GM23338 (cell line): ENCODE data around the gene FNDC3B. TPM values are rescaled to one million over a fixed set of nuclear protein-coding genes. Genes with fewer than 3 reads are reported as not detected.

Experiments used
- ATAC-seq: fragments of 200-7000 bp; cut with Tn5 transposase; 3 replicates; pipeline ENCODE4 v1.9.1; 2020
- DNase-seq: peaks from one replicate; pipeline ENCODE4 v3.0.0-alpha.2; 2015; ENCODE audit warnings: low spot score
- H2AFZ ChIP-seq: fragments of 200-600 bp; sonication (generic); 2 replicates; pipeline ENCODE4 v1.8.0; 2016; ENCODE audit warnings: antibody characterized with exemption, mild to moderate bottlenecking, moderate library complexity
- H3F3A ChIP-seq: fragments of 200-600 bp; sonication (generic); replicated peaks from 2 replicates; pipeline ENCODE4 v1.8.0; 2017; ENCODE audit warnings: antibody characterized with exemption, mixed run types, low read depth
- H3K27ac ChIP-seq: fragments of 200-600 bp; sonication (generic); 2 replicates; pipeline ENCODE4 v1.6.1; 2016; ENCODE audit warnings: low read depth
- H3K27me3 ChIP-seq: fragments of 200-600 bp; sonication (generic); 2 replicates; pipeline ENCODE4 v1.8.0; 2016; ENCODE audit warnings: mild to moderate bottlenecking, mixed run types, moderate library complexity; ENCODE audit not compliant: insufficient read depth
- H3K36me3 ChIP-seq: fragments of 200-600 bp; sonication (generic); 2 replicates; pipeline ENCODE4 v1.8.0; 2016; ENCODE audit warnings: mild to moderate bottlenecking; ENCODE audit not compliant: insufficient read depth
- H3K4me1 ChIP-seq: fragments of 200-600 bp; sonication (generic); 2 replicates; pipeline ENCODE4 v1.8.0; 2016; ENCODE audit warnings: mild to moderate bottlenecking, moderate library complexity; ENCODE audit not compliant: insufficient read depth
- H3K4me2 ChIP-seq: fragments of 200-600 bp; sonication (generic); 2 replicates; pipeline ENCODE4 v1.7.1; 2017; ENCODE audit warnings: mixed run types
- H3K4me3 ChIP-seq: fragments of 200-600 bp; sonication (generic); 2 replicates; pipeline ENCODE4 v1.6.1; 2016; ENCODE audit warnings: mixed run types
- H3K79me2 ChIP-seq: fragments of 200-600 bp; sonication (generic); replicated peaks from 2 replicates; pipeline ENCODE4 v1.8.0; 2017; ENCODE audit warnings: mild to moderate bottlenecking; ENCODE audit not compliant: insufficient read depth
- H3K9me2 ChIP-seq: fragments of 200-600 bp; sonication (generic); 2 replicates; pipeline ENCODE4 v1.8.0; 2017; ENCODE audit not compliant: insufficient read depth
- H4K20me1 ChIP-seq: fragments of 200-600 bp; sonication (generic); replicated peaks from 2 replicates; pipeline ENCODE4 v1.8.0; 2017; ENCODE audit warnings: mild to moderate bottlenecking; ENCODE audit not compliant: insufficient read depth
- H3K27ac Mint-ChIP-seq: 2 replicates; pipeline ENCODE4 v1.8.0; 2020; ENCODE audit warnings: inconsistent platforms, mild to moderate bottlenecking, moderate library complexity, mixed read lengths
- H3K27me3 Mint-ChIP-seq: 3 replicates; pipeline ENCODE4 v1.8.0; 2022; ENCODE audit warnings: low read depth, mild to moderate bottlenecking, moderate library complexity, mixed read lengths, inconsistent platforms; ENCODE audit not compliant: insufficient read depth, poor library complexity
- H3K36me3 Mint-ChIP-seq: 3 replicates; pipeline ENCODE4 v1.8.0; 2021; ENCODE audit warnings: low read depth, mild to moderate bottlenecking, inconsistent platforms, moderate library complexity, mixed read lengths
- H3K4me1 Mint-ChIP-seq: 3 replicates; pipeline ENCODE4 v1.8.0; 2020; ENCODE audit warnings: mild to moderate bottlenecking, inconsistent platforms, mixed read lengths
- H3K4me3 Mint-ChIP-seq: 3 replicates; pipeline ENCODE4 v1.8.0; 2021; ENCODE audit warnings: moderate library complexity, mild to moderate bottlenecking, inconsistent platforms, mixed read lengths
- H3K9me3 Mint-ChIP-seq: 3 replicates; pipeline ENCODE4 v1.8.0; 2020; ENCODE audit warnings: moderate library complexity, mild to moderate bottlenecking, inconsistent platforms, mixed read lengths
- CREB1 ChIP-seq: fragments of 250-450 bp; sonication (Bioruptor Pico); IDR thresholded peaks from 2 replicates; pipeline ENCODE4 v1.5.0; 2020; ENCODE audit warnings: low read depth, mild to moderate bottlenecking, moderate library complexity
- CTCF ChIP-seq, 2 experiments: fragments of 200-600 bp in 1 of 2; sonication (generic) in 1 of 2; conservative IDR thresholded peaks; 2 replicates each; pipeline versions ENCODE4 v1.5.1 to v1.6.1; 2016 to 2017; ENCODE audit warnings: antibody characterized with exemption in 2 of 2, low read depth in 2 of 2, mild to moderate bottlenecking in 2 of 2, moderate library complexity in 1 of 2
- ETS1 ChIP-seq: IDR thresholded peaks from 2 replicates; pipeline ENCODE4 v1.6.1; 2016; ENCODE audit warnings: antibody characterized with exemption
- EZH2 ChIP-seq: fragments of 200-600 bp; sonication (generic); IDR thresholded peaks from one replicate; pipeline ENCODE4 v1.8.0; 2017; ENCODE audit warnings: antibody characterized with exemption, mild to moderate bottlenecking, low read depth; ENCODE audit not compliant: unreplicated experiment
- EZH2phosphoT487 ChIP-seq: fragments of 200-600 bp; sonication (generic); IDR thresholded peaks from one replicate; pipeline ENCODE4 v1.8.1; 2018; ENCODE audit warnings: antibody characterized with exemption; ENCODE audit not compliant: unreplicated experiment
- JUNB ChIP-seq: IDR thresholded peaks from one replicate; pipeline ENCODE4 v1.6.1; 2016; ENCODE audit warnings: antibody characterized with exemption; ENCODE audit not compliant: unreplicated experiment
- NANOG ChIP-seq: IDR thresholded peaks from 2 replicates; pipeline ENCODE4 v1.6.1; 2016; ENCODE audit warnings: antibody characterized with exemption, borderline replicate concordance
- POLR2AphosphoS5 ChIP-seq: IDR thresholded peaks from 2 replicates; pipeline ENCODE4 v1.6.1; 2016; ENCODE audit warnings: antibody characterized with exemption, low read depth
- REST ChIP-seq: IDR thresholded peaks from one replicate; pipeline ENCODE4 v1.6.1; 2018; ENCODE audit warnings: antibody characterized with exemption; ENCODE audit not compliant: unreplicated experiment
- STAT1 ChIP-seq: IDR thresholded peaks from one replicate; pipeline ENCODE4 v1.6.1; 2016; ENCODE audit warnings: antibody characterized with exemption; ENCODE audit not compliant: unreplicated experiment
- ZNF114 ChIP-seq: fragments of 250-450 bp; sonication (Bioruptor Pico); IDR thresholded peaks from 2 replicates; pipeline ENCODE4 v1.5.0; 2020; ENCODE audit warnings: mild to moderate bottlenecking, moderate library complexity
- ZNF331 ChIP-seq: fragments of 250-450 bp; sonication (Bioruptor Pico); IDR thresholded peaks from 2 replicates; pipeline ENCODE4 v1.5.0; 2020; ENCODE audit warnings: low read depth, mild to moderate bottlenecking, moderate library complexity
- polyA plus RNA-seq: library from polyadenylated mRNA; unstranded; fragments of >200 nt; fragmentation: Nextera tagmentation; extraction: Ambion mirVana; gene quantifications from 2 replicates; pipeline ENCODE4 v1.2.1, GENCODE V29; 2016
- total RNA-seq: library from RNA; depleted of rRNA; stranded (reverse); fragments of >200 nt; shearing (Covaris generic); gene quantifications from 2 replicates; pipeline ENCODE4 v1.2.3, GENCODE V29; 2014
- TF ChIP-seq, protein P1 (sequence below): fragments of 250-450 bp; sonication (Bioruptor Pico); IDR thresholded peaks from 2 replicates; pipeline ENCODE4 v1.5.0; 2020; ENCODE audit warnings: mild to moderate bottlenecking, moderate library complexity

The FNDC3B gene
- total and polyA plus RNA-seq, 2 experiments from 2014 or later = 19.1 to 55.4 TPM

DNA sequence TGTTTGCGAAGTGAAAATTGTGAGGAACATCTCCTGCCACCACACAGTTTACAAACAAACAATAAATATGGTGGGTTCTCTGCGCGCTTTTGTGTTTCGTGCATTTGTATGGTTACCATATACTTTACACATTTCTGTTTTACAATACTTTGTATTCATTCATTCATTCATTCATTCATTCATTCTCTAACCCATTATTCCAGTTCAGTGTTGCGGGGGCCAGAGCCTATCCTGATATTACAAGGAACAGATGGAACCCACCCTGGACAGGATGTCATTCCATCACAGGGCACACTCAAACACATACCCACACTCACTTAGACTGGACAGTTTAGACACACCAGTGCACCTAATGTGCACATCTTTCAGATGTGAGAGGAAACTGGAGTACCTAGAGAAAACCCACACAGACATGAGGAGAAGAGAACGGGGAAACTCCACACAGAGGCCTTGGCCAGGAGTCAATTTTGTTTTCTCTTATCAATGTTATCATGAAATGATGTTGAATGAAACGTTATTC lies 160.5 kb downstream of the FNDC3B start:
- peaks cover 88% of the 10 kb centered on the region for H3K79me2 ChIP-seq
- no peak overlapping the region for H3K27ac Mint-ChIP-seq

More for the DNA sequence above, 160.5 kb downstream of the FNDC3B start:
- Histone ChIP-seq H3K36me3 (no peaks in the 10 kb centered on the region), H3K4me2 (no peak overlapping the region), H3K27ac (no peak overlapping the region), H3K27me3 (no peaks in the 10 kb centered on the region), H2AFZ (no peak overlapping the region), H3F3A (no peaks in the 10 kb centered on the region), H3K9me2 (no peaks in the 10 kb centered on the region), H4K20me1 (no peaks in the 10 kb centered on the region; the same call in 1 of the 2 replicates), H3K4me1 (peaks cover 31% of the 10 kb centered on the region), H3K4me3 (no peak overlapping the region)
- peaks cover 16% of the 10 kb centered on the region for H3K36me3 Mint-ChIP-seq
- ATAC-seq (no peak), DNase-seq (no peak)
- no peak overlapping the region for H3K4me3 Mint-ChIP-seq
- H3K27me3 Mint-ChIP-seq = peaks cover 10% of the 10 kb centered on the region
- H3K9me3 Mint-ChIP-seq = peaks cover 5% of the 10 kb centered on the region
- no peak for TF ChIP-seq ZNF331 (CRISPR knock-in tag)
- TF ChIP-seq CREB1 (CRISPR knock-in tag) = no peak
- TF ChIP-seq EZH2phosphoT487 = no peak
- TF ChIP-seq NANOG = no peak
- no peak for TF ChIP-seq JUNB
- TF ChIP-seq CTCF (conservative IDR thresholded peaks at IDR 0.05; ENCODE audit: low read depth in 2 of 2) = no peak
- no peak for TF ChIP-seq ETS1
- TF ChIP-seq ZNF114 (CRISPR knock-in tag) = no peak
- TF ChIP-seq EZH2 = no peak
- TF ChIP-seq STAT1 = no peak
- no peak for TF ChIP-seq POLR2AphosphoS5
- TF ChIP-seq, protein P1, sequence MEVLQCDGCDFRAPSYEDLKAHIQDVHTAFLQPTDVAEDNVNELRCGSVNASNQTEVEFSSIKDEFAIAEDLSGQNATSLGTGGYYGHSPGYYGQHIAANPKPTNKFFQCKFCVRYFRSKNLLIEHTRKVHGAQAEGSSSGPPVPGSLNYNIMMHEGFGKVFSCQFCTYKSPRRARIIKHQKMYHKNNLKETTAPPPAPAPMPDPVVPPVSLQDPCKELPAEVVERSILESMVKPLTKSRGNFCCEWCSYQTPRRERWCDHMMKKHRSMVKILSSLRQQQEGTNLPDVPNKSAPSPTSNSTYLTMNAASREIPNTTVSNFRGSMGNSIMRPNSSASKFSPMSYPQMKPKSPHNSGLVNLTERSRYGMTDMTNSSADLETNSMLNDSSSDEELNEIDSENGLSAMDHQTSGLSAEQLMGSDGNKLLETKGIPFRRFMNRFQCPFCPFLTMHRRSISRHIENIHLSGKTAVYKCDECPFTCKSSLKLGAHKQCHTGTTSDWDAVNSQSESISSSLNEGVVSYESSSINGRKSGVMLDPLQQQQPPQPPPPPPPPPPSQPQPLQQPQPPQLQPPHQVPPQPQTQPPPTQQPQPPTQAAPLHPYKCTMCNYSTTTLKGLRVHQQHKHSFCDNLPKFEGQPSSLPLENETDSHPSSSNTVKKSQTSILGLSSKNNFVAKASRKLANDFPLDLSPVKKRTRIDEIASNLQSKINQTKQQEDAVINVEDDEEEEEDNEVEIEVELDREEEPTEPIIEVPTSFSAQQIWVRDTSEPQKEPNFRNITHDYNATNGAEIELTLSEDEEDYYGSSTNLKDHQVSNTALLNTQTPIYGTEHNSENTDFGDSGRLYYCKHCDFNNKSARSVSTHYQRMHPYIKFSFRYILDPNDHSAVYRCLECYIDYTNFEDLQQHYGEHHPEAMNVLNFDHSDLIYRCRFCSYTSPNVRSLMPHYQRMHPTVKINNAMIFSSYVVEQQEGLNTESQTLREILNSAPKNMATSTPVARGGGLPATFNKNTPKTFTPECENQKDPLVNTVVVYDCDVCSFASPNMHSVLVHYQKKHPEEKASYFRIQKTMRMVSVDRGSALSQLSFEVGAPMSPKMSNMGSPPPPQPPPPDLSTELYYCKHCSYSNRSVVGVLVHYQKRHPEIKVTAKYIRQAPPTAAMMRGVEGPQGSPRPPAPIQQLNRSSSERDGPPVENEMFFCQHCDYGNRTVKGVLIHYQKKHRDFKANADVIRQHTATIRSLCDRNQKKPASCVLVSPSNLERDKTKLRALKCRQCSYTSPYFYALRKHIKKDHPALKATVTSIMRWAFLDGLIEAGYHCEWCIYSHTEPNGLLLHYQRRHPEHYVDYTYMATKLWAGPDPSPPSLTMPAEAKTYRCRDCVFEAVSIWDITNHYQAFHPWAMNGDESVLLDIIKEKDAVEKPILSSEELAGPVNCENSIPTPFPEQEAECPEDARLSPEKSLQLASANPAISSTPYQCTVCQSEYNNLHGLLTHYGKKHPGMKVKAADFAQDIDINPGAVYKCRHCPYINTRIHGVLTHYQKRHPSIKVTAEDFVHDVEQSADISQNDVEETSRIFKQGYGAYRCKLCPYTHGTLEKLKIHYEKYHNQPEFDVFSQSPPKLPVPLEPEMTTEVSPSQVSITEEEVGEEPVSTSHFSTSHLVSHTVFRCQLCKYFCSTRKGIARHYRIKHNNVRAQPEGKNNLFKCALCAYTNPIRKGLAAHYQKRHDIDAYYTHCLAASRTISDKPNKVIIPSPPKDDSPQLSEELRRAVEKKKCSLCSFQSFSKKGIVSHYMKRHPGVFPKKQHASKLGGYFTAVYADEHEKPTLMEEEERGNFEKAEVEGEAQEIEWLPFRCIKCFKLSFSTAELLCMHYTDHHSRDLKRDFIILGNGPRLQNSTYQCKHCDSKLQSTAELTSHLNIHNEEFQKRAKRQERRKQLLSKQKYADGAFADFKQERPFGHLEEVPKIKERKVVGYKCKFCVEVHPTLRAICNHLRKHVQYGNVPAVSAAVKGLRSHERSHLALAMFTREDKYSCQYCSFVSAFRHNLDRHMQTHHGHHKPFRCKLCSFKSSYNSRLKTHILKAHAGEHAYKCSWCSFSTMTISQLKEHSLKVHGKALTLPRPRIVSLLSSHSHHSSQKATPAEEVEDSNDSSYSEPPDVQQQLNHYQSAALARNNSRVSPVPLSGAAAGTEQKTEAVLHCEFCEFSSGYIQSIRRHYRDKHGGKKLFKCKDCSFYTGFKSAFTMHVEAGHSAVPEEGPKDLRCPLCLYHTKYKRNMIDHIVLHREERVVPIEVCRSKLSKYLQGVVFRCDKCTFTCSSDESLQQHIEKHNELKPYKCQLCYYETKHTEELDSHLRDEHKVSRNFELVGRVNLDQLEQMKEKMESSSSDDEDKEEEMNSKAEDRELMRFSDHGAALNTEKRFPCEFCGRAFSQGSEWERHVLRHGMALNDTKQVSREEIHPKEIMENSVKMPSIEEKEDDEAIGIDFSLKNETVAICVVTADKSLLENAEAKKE (CRISPR knock-in tag) = no peak
- no peak for TF ChIP-seq REST
- H3K4me1 Mint-ChIP-seq = peaks cover 44% of the 10 kb centered on the region
